Measurements from ENCODE around the gene FBXL15.

GRCh38 chr10:102406815-102407214 lies 13.8 kb upstream of the FBXL15 start:
- TF ChIP-seq POLR2AphosphoS5 (IDR thresholded peaks at IDR 0.05) (no peak), CTCF (IDR thresholded peaks at IDR 0.05 in 8 of 11, conservative IDR thresholded peaks at IDR 0.05 in 3 of 11) (no peak)
